HCT116 (cell line): ENCODE measurements around the gene C2orf80. TPM values are rescaled to one million over a fixed set of nuclear protein-coding genes. Genes with fewer than 3 reads are reported as not detected.

Experiments
- ATAC-seq: fragments of 200-7000 bp; cut with Tn5 transposase; 2 replicates; pipeline ENCODE4 v1.9.1; 2020; ENCODE audit warnings: mild to moderate bottlenecking, moderate library complexity
- BruUV-seq: library from RNA; stranded (reverse); fragments of 400-500 nt; replicated peaks from 2 replicates; lab custom pipeline; 2021; lab: Mats Ljungman, UMichigan
- CTCF ChIA-PET: fragments of 300-600 bp; sonication (Branson Sonifier 250); formaldehyde crosslinking; loops from one replicate; lab custom pipeline; 2021; ENCODE audit warnings: antibody characterized with exemption; lab: Charles Lee
- POLR2A ChIA-PET: fragments of 300-600, 350-600 bp; sonication (Branson Sonifier 250); formaldehyde crosslinking; loops from one replicate; lab custom pipeline; 2021; ENCODE audit warnings: antibody characterized with exemption; lab: Charles Lee
- RAD21 ChIA-PET, 2 experiments: fragments of 300-600 bp; sonication (Branson Sonifier 250); formaldehyde crosslinking; loops; one replicate each; lab custom pipeline; 2023; ENCODE audit warnings: low total read pairs in 2 of 2; ENCODE audit not compliant: uncharacterized antibody in 2 of 2, unreplicated experiment in 2 of 2, low non-redundant PET in 1 of 2; lab: Charles Lee
- DNase-seq: peaks from one replicate; pipeline ENCODE4 v3.0.0-alpha.2; 2010; ENCODE audit warnings: low read depth, low spot score
- H2AFZ ChIP-seq: fragments of 200-600 bp; shearing (Covaris generic), sonication (generic); 2 replicates; pipeline ENCODE4 v1.6.1; 2017; ENCODE audit warnings: low read depth, mixed run types, mixed read lengths, antibody characterized with exemption, low read length; ENCODE audit not compliant: poor library complexity, severe bottlenecking
- H3K27ac ChIP-seq: 2 replicates; pipeline ENCODE4 v1.5.1; 2012; ENCODE audit warnings: low read depth, low read length
- H3K27me3 ChIP-seq: fragments of 200-600 bp; sonication (generic); 2 replicates; pipeline ENCODE4 v1.6.1; 2016; ENCODE audit warnings: mixed run types, low read length, mixed read lengths; ENCODE audit not compliant: insufficient read depth
- H3K36me3 ChIP-seq, 2 experiments: fragments of 200-500 bp in 1 of 2; fragments of 200-600 bp in 1 of 2; sonication (Bioruptor generic) in 1 of 2; sonication (generic) in 1 of 2; 2 replicates each; pipeline versions ENCODE4 v1.5.1 to v1.6.1; 2014 to 2016; ENCODE audit warnings: low read length in 2 of 2, inconsistent platforms in 1 of 2, mixed read lengths in 1 of 2, mixed run types in 1 of 2; ENCODE audit not compliant: insufficient read depth in 2 of 2, control insufficient read depth in 1 of 2
- H3K4me1 ChIP-seq, 2 experiments: fragments of 200-600 bp in 1 of 2; sonication (generic) in 1 of 2; 2 replicates each; pipeline versions ENCODE4 v1.5.1 to v1.6.1; 2012 to 2017; ENCODE audit warnings: low read length in 2 of 2, inconsistent platforms in 1 of 2, mild to moderate bottlenecking in 1 of 2, mixed read lengths in 1 of 2, mixed run types in 1 of 2, moderate library complexity in 1 of 2; ENCODE audit not compliant: insufficient read depth in 2 of 2, control insufficient read depth in 1 of 2
- H3K4me2 ChIP-seq: fragments of 200-600 bp; sonication (generic); 2 replicates; pipeline ENCODE4 v1.6.1; 2017; ENCODE audit warnings: mixed run types, low read length, mixed read lengths
- H3K4me3 ChIP-seq, 2 experiments: fragments of 200-600 bp in 1 of 2; sonication (generic) in 1 of 2; replicated peaks in 1 of 2; 2 replicates each; pipeline ENCODE4 v1.5.1; 2011 to 2016; ENCODE audit warnings: low read length in 2 of 2, control low read depth in 1 of 2, low read depth in 1 of 2, mild to moderate bottlenecking in 1 of 2, mixed read lengths in 1 of 2, mixed run types in 1 of 2
- H3K79me2 ChIP-seq: fragments of 200-600 bp; sonication (generic); 2 replicates; pipeline ENCODE4 v1.6.1; 2017; ENCODE audit warnings: mild to moderate bottlenecking, mixed run types, low read length, moderate library complexity, mixed read lengths; ENCODE audit not compliant: insufficient read depth
- H3K9ac ChIP-seq: fragments of 200-600 bp; sonication (generic); 2 replicates; pipeline ENCODE4 v1.6.1; 2016; ENCODE audit warnings: low read length, mixed read lengths
- H3K9me2 ChIP-seq: fragments of 200-600 bp; sonication (generic), shearing (Covaris generic); 2 replicates; pipeline ENCODE4 v1.6.1; 2017; ENCODE audit warnings: mixed run types, mild to moderate bottlenecking, moderate library complexity; ENCODE audit not compliant: insufficient read depth
- H3K9me3 ChIP-seq, 2 experiments: fragments of 200-500 bp in 1 of 2; fragments of 200-600 bp in 1 of 2; sonication (Bioruptor generic) in 1 of 2; sonication (generic) in 1 of 2; 2 replicates each; pipeline ENCODE4 v1.6.1; 2014 to 2017; ENCODE audit warnings: low read length in 2 of 2, mixed read lengths in 2 of 2, inconsistent platforms in 1 of 2, low read depth in 1 of 2, mild to moderate bottlenecking in 1 of 2, mixed run types in 1 of 2, moderate library complexity in 1 of 2; ENCODE audit not compliant: control insufficient read depth in 1 of 2, insufficient read depth in 1 of 2
- H4K20me1 ChIP-seq: fragments of 200-600 bp; sonication (generic), shearing (Covaris generic); 2 replicates; pipeline ENCODE4 v1.6.1; 2017; ENCODE audit warnings: mixed run types, mild to moderate bottlenecking, moderate library complexity; ENCODE audit not compliant: insufficient read depth
- CEBPB ChIP-seq: IDR thresholded peaks from 2 replicates; pipeline ENCODE4 v1.6.1; 2012; ENCODE audit warnings: low read depth
- EGR1 ChIP-seq: IDR thresholded peaks from 2 replicates; pipeline ENCODE4 v1.6.1; 2012; ENCODE audit warnings: low read depth
- EZH2 ChIP-seq: fragments of 200-600 bp; sonication (generic); IDR thresholded peaks from 2 replicates; pipeline ENCODE4 v1.6.1; 2017; ENCODE audit warnings: antibody characterized with exemption, mixed run types
- RAD21 ChIP-seq: IDR thresholded peaks from 2 replicates; pipeline ENCODE4 v1.6.1; 2012; ENCODE audit warnings: low read depth, mild to moderate bottlenecking
- SIN3A ChIP-seq: IDR thresholded peaks from 2 replicates; pipeline ENCODE4 v1.6.1; 2012; ENCODE audit warnings: low read depth
- SP1 ChIP-seq: IDR thresholded peaks from 2 replicates; pipeline ENCODE4 v1.6.1; 2012; ENCODE audit warnings: low read depth
- SRF ChIP-seq: IDR thresholded peaks from 2 replicates; pipeline ENCODE4 v1.6.1; 2012; ENCODE audit warnings: low read depth
- TCF7L2 ChIP-seq: IDR thresholded peaks from 2 replicates; pipeline ENCODE4 v1.7.0; 2011; ENCODE audit warnings: borderline replicate concordance, inconsistent platforms; ENCODE audit not compliant: insufficient read depth, insufficient read length; ENCODE audit errors: extremely low read depth
- YY1 ChIP-seq: IDR thresholded peaks from 2 replicates; pipeline ENCODE4 v1.6.1; 2011; ENCODE audit warnings: low read length, low read depth, moderate library complexity, mild to moderate bottlenecking; ENCODE audit not compliant: insufficient replicate concordance; ENCODE audit errors: extremely low read depth
- intact Hi-C: fragments of 100-400 bp; cut with micrococcal nuclease; formaldehyde crosslinking; loops from 2 replicates; pipeline ENCODE4 v1.10.0; 2022
- total RNA-seq: library from RNA; stranded (reverse); gene quantifications from one replicate; pipeline ENCODE4 v1.2.1, GENCODE V29; 2021; ENCODE audit not compliant: unreplicated experiment
- TF ChIP-seq, protein P1 (sequence below): IDR thresholded peaks from 2 replicates; pipeline ENCODE4 v1.6.1; 2011; ENCODE audit warnings: mild to moderate bottlenecking, low read length, moderate library complexity; ENCODE audit not compliant: insufficient replicate concordance; ENCODE audit errors: extremely low read depth
- TF ChIP-seq, protein P2 (sequence below), 3 experiments: fragments of 200-600 bp in 1 of 3; sonication (generic) in 1 of 3; IDR thresholded peaks in 2 of 3; conservative IDR thresholded peaks in 1 of 3; 2 replicates each; pipeline ENCODE4 v1.5.1; 2012 to 2017; ENCODE audit warnings: low read depth in 2 of 3, low read length in 2 of 3, antibody characterized with exemption in 1 of 3, borderline replicate concordance in 1 of 3, control low read depth in 1 of 3, mild to moderate bottlenecking in 1 of 3, mixed read lengths in 1 of 3, mixed run types in 1 of 3, moderate library complexity in 1 of 3; ENCODE audit not compliant: insufficient read depth in 1 of 3

The C2orf80 gene
- total RNA-seq, 1 experiment from 2014 or later: not detected

DNA sequence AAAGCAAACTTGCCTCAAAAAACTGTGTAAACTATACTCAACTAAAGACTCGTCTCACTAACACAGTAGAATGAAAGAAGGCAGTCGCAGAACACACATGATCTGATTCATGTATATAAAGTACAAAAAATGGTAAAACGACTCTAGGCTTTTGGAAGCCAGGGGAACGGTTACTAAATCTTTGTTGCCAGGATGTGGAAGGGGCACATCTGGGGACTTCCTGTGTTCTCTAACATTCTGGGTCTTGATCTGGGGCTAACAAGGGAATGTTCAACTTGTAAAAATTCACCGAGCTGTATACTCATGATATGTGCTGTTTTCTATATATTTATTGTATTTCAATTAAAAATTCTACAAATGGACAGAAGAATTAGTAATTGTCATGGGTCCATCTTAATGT is 14.3 kb upstream of the C2orf80 start:
- no peaks in the 10 kb centered on the region for H3K27me3 ChIP-seq
- intact Hi-C loops: no loop called here
- ChIA-PET RAD21 (no interaction called here), CTCF (no interaction called here), POLR2A (no interaction called here)
- BruUV-seq: no TSS peak
- no peaks in the 10 kb centered on the region for H4K20me1 ChIP-seq
- no peak overlapping the region for H3K9ac ChIP-seq
- H2AFZ ChIP-seq: no peak overlapping the region
- H3K4me1 ChIP-seq: no peaks in the 10 kb centered on the region
- H3K36me3 ChIP-seq: no peaks in the 10 kb centered on the region
- TF ChIP-seq TCF7L2 (no peak), SIN3A (no peak), SRF (no peak), CEBPB (no peak), SP1 (no peak), EGR1 (no peak)
- TF ChIP-seq, protein P1, sequence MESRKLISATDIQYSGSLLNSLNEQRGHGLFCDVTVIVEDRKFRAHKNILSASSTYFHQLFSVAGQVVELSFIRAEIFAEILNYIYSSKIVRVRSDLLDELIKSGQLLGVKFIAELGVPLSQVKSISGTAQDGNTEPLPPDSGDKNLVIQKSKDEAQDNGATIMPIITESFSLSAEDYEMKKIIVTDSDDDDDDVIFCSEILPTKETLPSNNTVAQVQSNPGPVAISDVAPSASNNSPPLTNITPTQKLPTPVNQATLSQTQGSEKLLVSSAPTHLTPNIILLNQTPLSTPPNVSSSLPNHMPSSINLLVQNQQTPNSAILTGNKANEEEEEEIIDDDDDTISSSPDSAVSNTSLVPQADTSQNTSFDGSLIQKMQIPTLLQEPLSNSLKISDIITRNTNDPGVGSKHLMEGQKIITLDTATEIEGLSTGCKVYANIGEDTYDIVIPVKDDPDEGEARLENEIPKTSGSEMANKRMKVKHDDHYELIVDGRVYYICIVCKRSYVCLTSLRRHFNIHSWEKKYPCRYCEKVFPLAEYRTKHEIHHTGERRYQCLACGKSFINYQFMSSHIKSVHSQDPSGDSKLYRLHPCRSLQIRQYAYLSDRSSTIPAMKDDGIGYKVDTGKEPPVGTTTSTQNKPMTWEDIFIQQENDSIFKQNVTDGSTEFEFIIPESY: no peak
- H3K9me3 ChIP-seq: no peaks in the 10 kb centered on the region
- DNase-seq: no peak
- no peak overlapping the region for H3K4me3 ChIP-seq
- no peaks in the 10 kb centered on the region for H3K79me2 ChIP-seq
- ATAC-seq: no peak
- H3K9me2 ChIP-seq: no peaks in the 10 kb centered on the region
- no peak overlapping the region for H3K27ac ChIP-seq
- H3K4me2 ChIP-seq: no peak overlapping the region

DNA sequence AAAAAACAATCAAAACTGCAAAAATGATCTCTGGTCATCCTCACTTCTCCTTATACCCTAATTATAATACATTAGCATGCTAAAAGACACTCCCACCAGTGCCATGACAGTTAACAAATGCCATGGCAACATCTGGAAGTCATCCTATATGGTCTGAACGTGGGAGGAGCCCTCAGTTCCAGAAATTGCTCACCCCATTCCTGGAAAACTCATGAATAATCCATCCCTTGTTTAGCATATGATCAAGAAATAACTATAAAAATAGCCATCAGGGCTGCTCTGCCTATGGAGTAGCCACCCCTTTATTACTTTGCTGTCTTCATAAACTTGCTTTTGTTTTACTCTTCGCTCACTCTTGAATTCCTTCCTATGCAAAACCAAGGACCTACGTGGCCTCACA is 5.7 kb upstream of the C2orf80 start:
- Histone ChIP-seq H3K27me3 (no peaks in the 10 kb centered on the region), H3K4me1 (peaks cover 6 to 11% of the 10 kb centered on the region in 2 experiments; a peak in 3 of 4 replicates), H4K20me1 (no peaks in the 10 kb centered on the region), H3K36me3 (no peaks in the 10 kb centered on the region), H3K4me3 (no peak overlapping the region), H3K9me2 (no peaks in the 10 kb centered on the region), H3K27ac (no peak overlapping the region), H3K9me3 (no peaks in the 10 kb centered on the region), H2AFZ (no peak overlapping the region), H3K4me2 (no peak overlapping the region), H3K9ac (no peak overlapping the region), H3K79me2 (no peaks in the 10 kb centered on the region)
- no peak for DNase-seq
- POLR2A ChIA-PET: no interaction called here
- BruUV-seq: no TSS peak
- intact Hi-C loops: no loop called here
- TF ChIP-seq EGR1: no peak
- no peak for TF ChIP-seq EZH2
- no peak for TF ChIP-seq YY1
- no peak for TF ChIP-seq RAD21
- TF ChIP-seq, protein P2, sequence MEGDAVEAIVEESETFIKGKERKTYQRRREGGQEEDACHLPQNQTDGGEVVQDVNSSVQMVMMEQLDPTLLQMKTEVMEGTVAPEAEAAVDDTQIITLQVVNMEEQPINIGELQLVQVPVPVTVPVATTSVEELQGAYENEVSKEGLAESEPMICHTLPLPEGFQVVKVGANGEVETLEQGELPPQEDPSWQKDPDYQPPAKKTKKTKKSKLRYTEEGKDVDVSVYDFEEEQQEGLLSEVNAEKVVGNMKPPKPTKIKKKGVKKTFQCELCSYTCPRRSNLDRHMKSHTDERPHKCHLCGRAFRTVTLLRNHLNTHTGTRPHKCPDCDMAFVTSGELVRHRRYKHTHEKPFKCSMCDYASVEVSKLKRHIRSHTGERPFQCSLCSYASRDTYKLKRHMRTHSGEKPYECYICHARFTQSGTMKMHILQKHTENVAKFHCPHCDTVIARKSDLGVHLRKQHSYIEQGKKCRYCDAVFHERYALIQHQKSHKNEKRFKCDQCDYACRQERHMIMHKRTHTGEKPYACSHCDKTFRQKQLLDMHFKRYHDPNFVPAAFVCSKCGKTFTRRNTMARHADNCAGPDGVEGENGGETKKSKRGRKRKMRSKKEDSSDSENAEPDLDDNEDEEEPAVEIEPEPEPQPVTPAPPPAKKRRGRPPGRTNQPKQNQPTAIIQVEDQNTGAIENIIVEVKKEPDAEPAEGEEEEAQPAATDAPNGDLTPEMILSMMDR (IDR thresholded peaks at IDR 0.05 in 2 of 3, conservative IDR thresholded peaks at IDR 0.05 in 1 of 3; ENCODE audit: borderline replicate concordance in 1 of 3, insufficient read depth in 1 of 3, low read depth in 2 of 3, low read length in 2 of 3): no peak
- no peak for TF ChIP-seq CEBPB
- no peak for TF ChIP-seq SP1
- no peak for ATAC-seq
- CTCF ChIA-PET: no interaction called here
- RAD21 ChIA-PET: no interaction called here
